Right lobe of liver (tissue), 4 donors: ENCODE results near the gene BCL2L15.

ENCODE experiments used
- POLR2A ChIP-seq: fragments of 450-650 bp; IDR thresholded peaks from one replicate; pipeline ENCODE4 v1.6.1; 2017; ENCODE audit warnings: antibody characterized with exemption, mild to moderate bottlenecking
- TF ChIP-seq, protein P1 (sequence below), 4 donors: fragments of 200-600 bp in 3 of 4; fragments of 450-650 bp in 1 of 4; IDR thresholded peaks; one replicate each; pipeline versions ENCODE4 v1.5.1 to v1.8.0; 2016 to 2022; ENCODE audit warnings: antibody characterized with exemption in 4 of 4, mild to moderate bottlenecking in 2 of 4
- donor health status: DM: no; HTN: no; CAD: no.
- donor health status: DM: no; HTN: no; CAD: no.
- donor health status: DM: no; HTN: yes; CAD: no.

DNA sequence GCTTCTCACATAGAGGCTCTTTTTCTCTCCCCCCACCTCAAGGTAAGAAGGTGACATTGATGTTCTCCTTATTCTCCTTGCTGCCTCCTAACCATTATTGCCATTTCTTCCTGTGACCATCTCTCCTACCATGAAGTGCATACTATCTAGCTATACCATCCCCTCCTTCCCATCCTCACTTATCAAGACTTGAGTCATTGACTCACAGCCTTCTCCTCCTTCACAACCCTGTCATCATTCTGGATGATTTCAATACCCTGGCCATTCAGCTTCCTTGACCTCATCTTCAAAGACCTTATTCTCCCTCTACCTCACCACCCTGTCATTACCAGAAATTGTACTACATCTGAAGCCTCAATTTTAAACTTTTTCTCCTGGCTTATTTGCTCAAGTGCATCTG lies 30.9 kb upstream of the BCL2L15 start:
- TF ChIP-seq, protein P1, sequence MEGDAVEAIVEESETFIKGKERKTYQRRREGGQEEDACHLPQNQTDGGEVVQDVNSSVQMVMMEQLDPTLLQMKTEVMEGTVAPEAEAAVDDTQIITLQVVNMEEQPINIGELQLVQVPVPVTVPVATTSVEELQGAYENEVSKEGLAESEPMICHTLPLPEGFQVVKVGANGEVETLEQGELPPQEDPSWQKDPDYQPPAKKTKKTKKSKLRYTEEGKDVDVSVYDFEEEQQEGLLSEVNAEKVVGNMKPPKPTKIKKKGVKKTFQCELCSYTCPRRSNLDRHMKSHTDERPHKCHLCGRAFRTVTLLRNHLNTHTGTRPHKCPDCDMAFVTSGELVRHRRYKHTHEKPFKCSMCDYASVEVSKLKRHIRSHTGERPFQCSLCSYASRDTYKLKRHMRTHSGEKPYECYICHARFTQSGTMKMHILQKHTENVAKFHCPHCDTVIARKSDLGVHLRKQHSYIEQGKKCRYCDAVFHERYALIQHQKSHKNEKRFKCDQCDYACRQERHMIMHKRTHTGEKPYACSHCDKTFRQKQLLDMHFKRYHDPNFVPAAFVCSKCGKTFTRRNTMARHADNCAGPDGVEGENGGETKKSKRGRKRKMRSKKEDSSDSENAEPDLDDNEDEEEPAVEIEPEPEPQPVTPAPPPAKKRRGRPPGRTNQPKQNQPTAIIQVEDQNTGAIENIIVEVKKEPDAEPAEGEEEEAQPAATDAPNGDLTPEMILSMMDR (IDR thresholded peaks at IDR 0.05): no peak
- no peak for TF ChIP-seq POLR2A
